Keratinocyte (primary cell): Measurements from ENCODE around the gene RNF144B. TPM values are rescaled to one million over a fixed set of nuclear protein-coding genes. Genes with fewer than 3 reads are reported as not detected.

Experiments used
- DNase-seq: peaks from one replicate; pipeline ENCODE4 v3.0.0-alpha.2; 2011; ENCODE audit warnings: low read depth, missing footprints, low spot score
- FAIRE-seq: peaks from 2 replicates; lab custom pipeline; 2011; peaks lifted over from hg19 to GRCh38; lab: Jason Lieb, UNC
- H2AFZ ChIP-seq: 2 replicates; pipeline ENCODE4 v1.6.0; 2012; ENCODE audit warnings: low read length, control low read depth, inconsistent platforms; ENCODE audit not compliant: control insufficient read depth
- H3K27ac ChIP-seq: 2 replicates; pipeline ENCODE4 v1.5.1; 2011; ENCODE audit warnings: low read length; ENCODE audit not compliant: control insufficient read depth, insufficient read depth
- H3K27me3 ChIP-seq: 3 replicates; pipeline ENCODE4 v1.6.0; 2011; ENCODE audit warnings: low read length; ENCODE audit not compliant: control insufficient read depth, insufficient read depth; ENCODE audit errors: extremely low read depth
- H3K36me3 ChIP-seq, 2 experiments: 2 replicates in 1 of 2; 3 replicates in 1 of 2; pipeline ENCODE4 v1.5.1; 2011; ENCODE audit warnings: low read length in 2 of 2, mild to moderate bottlenecking in 1 of 2; ENCODE audit not compliant: control insufficient read depth in 2 of 2, insufficient read depth in 2 of 2; ENCODE audit errors: extremely low read depth in 1 of 2
- H3K4me1 ChIP-seq: 3 replicates; pipeline ENCODE4 v1.5.1; 2011; ENCODE audit warnings: low read length; ENCODE audit not compliant: control insufficient read depth, insufficient read depth; ENCODE audit errors: extremely low read depth
- H3K4me2 ChIP-seq: 3 replicates; pipeline ENCODE4 v1.6.0; 2011; ENCODE audit warnings: low read depth, low read length; ENCODE audit not compliant: control insufficient read depth, insufficient read depth; ENCODE audit errors: extremely low read depth
- H3K4me3 ChIP-seq, 3 experiments: fragments of 200-600 bp in 1 of 3; sonication (generic) in 1 of 3; 2 replicates in 2 of 3; 3 replicates in 1 of 3; pipeline ENCODE4 v1.5.1; 2011 to 2016; ENCODE audit warnings: low read length in 3 of 3, mild to moderate bottlenecking in 3 of 3, control low read depth in 2 of 3, inconsistent platforms in 1 of 3, low read depth in 1 of 3, mixed read lengths in 1 of 3, mixed run types in 1 of 3, moderate library complexity in 1 of 3; ENCODE audit not compliant: control insufficient read depth in 2 of 3, insufficient read depth in 2 of 3; ENCODE audit errors: extremely low read depth in 1 of 3
- H3K79me2 ChIP-seq: 2 replicates; pipeline ENCODE4 v1.6.0; 2012; ENCODE audit warnings: low read length; ENCODE audit not compliant: control insufficient read depth, insufficient read depth
- H3K9ac ChIP-seq: 3 replicates; pipeline ENCODE4 v1.6.0; 2011; ENCODE audit warnings: low read length; ENCODE audit not compliant: control insufficient read depth, insufficient read depth; ENCODE audit errors: extremely low read depth
- H3K9me1 ChIP-seq: 3 replicates; pipeline ENCODE4 v1.6.0; 2011; ENCODE audit warnings: low read length; ENCODE audit not compliant: control insufficient read depth, insufficient read depth; ENCODE audit errors: extremely low read depth
- H3K9me3 ChIP-seq: 2 replicates; pipeline ENCODE4 v1.5.1; 2012; ENCODE audit warnings: low read depth, low read length; ENCODE audit not compliant: control insufficient read depth
- H4K20me1 ChIP-seq: 3 replicates; pipeline ENCODE4 v1.6.0; 2011; ENCODE audit warnings: low read length; ENCODE audit not compliant: control insufficient read depth, insufficient read depth; ENCODE audit errors: extremely low read depth
- EZH2 ChIP-seq: IDR thresholded peaks from one replicate; pipeline ENCODE4 v1.6.1; 2012; ENCODE audit warnings: inconsistent platforms, mild to moderate bottlenecking, low read length, moderate library complexity
- dilution Hi-C: fragments of 300-500 bp; cut with MboI; formaldehyde crosslinking; loops from one replicate; pipeline ENCODE4 v1.7.0; 2020; ENCODE audit warnings: low sequenced_read_pairs; ENCODE audit not compliant: extremely low pct_ligation_motif_present
- polyA plus RNA-seq, 5 experiments: library from polyadenylated mRNA; depleted of rRNA in 3 of 5; stranded (reverse) in 3 of 5; stranded (forward) in 1 of 5; unstranded in 1 of 5; fragments of >200 nt; gene quantifications; 1 replicate in 1 of 5; 2 replicates in 3 of 5; 3 replicates in 1 of 5; pipeline versions ENCODE4 v1.2.1 to v1.2.3, GENCODE V29; 2011 to 2012; ENCODE audit warnings: missing spikeins in 2 of 5, low read depth in 1 of 5, low replicate concordance in 1 of 5
- TF ChIP-seq, protein P1 (sequence below), 3 experiments: IDR thresholded peaks in 1 of 3; conservative IDR thresholded peaks in 1 of 3; optimal IDR thresholded peaks in 1 of 3; 2 replicates in 2 of 3; 3 replicates in 1 of 3; pipeline versions ENCODE3 to v1.5.1; 2011; ENCODE audit warnings: low read length in 3 of 3, mild to moderate bottlenecking in 3 of 3, moderate library complexity in 2 of 3, control low read depth in 1 of 3, inconsistent platforms in 1 of 3; ENCODE audit not compliant: insufficient read depth in 2 of 3; ENCODE audit errors: extremely low read depth in 1 of 3

RNF144B gene
- polyA plus RNA-seq, 1 donor (not counting 4 experiments of a cell fraction or from before 2014, with no cell fraction given), result 9.0 TPM

DNA sequence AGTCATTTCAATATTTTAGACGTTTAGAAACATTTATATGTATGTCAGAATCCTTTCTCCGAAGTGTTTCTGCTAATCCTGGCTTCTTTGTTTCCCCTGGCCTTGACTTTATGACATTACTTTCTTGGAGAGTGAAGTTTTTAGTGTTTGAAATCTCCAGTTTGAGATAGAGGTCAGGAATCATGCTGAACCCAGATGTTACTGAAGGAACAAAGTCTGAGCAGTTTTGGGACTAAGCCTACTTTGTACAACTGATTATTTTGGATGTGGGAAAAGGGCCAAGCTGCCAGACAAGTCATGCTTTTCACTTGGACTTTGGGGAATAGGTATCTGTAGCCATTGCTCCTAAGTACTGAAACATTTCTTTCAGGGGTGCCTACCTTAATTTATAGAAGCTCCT lies 2.3 kb downstream of the RNF144B start:
- no peaks in the 10 kb centered on the region for H3K9me1 ChIP-seq
- H3K9ac ChIP-seq, result peak overlapping the region; percentile 86
- peak overlapping the region; percentile 87 for H3K4me2 ChIP-seq
- no peaks in the 10 kb centered on the region for H4K20me1 ChIP-seq
- peak overlapping the region; percentile 74 to 96 (median 82) for H3K4me3 ChIP-seq
- H3K27me3 ChIP-seq, result no peaks in the 10 kb centered on the region
- H3K79me2 ChIP-seq, result peaks cover 45% of the 10 kb centered on the region
- H3K27ac ChIP-seq, result peak overlapping the region; percentile 94
- DNase-seq (no peak), FAIRE-seq (peak; percentile 73)
- no peaks in the 10 kb centered on the region for H3K9me3 ChIP-seq
- dilution Hi-C loops, result no loop called here
- H3K4me1 ChIP-seq, result peaks cover 30% of the 10 kb centered on the region
- no peak overlapping the region for H2AFZ ChIP-seq
- peaks cover 3 to 4% of the 10 kb centered on the region in 2 experiments for H3K36me3 ChIP-seq
- TF ChIP-seq, protein P1, sequence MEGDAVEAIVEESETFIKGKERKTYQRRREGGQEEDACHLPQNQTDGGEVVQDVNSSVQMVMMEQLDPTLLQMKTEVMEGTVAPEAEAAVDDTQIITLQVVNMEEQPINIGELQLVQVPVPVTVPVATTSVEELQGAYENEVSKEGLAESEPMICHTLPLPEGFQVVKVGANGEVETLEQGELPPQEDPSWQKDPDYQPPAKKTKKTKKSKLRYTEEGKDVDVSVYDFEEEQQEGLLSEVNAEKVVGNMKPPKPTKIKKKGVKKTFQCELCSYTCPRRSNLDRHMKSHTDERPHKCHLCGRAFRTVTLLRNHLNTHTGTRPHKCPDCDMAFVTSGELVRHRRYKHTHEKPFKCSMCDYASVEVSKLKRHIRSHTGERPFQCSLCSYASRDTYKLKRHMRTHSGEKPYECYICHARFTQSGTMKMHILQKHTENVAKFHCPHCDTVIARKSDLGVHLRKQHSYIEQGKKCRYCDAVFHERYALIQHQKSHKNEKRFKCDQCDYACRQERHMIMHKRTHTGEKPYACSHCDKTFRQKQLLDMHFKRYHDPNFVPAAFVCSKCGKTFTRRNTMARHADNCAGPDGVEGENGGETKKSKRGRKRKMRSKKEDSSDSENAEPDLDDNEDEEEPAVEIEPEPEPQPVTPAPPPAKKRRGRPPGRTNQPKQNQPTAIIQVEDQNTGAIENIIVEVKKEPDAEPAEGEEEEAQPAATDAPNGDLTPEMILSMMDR (optimal IDR thresholded peaks at IDR 0.05 in 1 of 3, IDR thresholded peaks at IDR 0.05 in 1 of 3, conservative IDR thresholded peaks at IDR 0.05 in 1 of 3; ENCODE audit: extremely low read depth in 1 of 3, insufficient read depth in 2 of 3, low read length in 3 of 3), result no peak
- no peak for TF ChIP-seq EZH2

DNA sequence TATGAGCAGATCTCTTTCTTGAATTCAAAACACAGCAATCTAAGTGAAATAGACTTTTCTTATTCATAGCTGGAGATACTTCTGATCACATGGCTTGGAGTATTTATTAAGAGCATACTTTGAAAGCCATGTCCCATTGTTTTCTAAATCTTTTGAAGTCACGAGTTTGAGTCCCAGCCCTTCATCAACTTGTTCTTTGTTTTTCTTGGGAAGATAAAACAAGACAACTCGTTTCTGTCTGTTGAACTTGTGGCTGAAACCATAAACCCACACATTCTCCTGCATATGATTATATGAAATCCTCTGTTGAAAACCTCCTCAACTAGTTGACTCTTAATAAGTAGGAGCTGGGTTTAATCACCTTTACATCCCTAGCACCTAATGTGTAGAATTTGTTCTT lies 3.3 kb downstream of the RNF144B start:
- Histone ChIP-seq H3K9ac (no peak overlapping the region), H3K4me3 (peak overlapping the region in 2 of 3 experiments; percentile 2 to 96), H3K36me3 (peaks cover 3 to 4% of the 10 kb centered on the region in 2 experiments), H2AFZ (no peak overlapping the region), H3K4me2 (peak overlapping the region; percentile 87), H3K9me1 (no peaks in the 10 kb centered on the region), H3K79me2 (peaks cover 55% of the 10 kb centered on the region), H3K9me3 (no peaks in the 10 kb centered on the region), H3K27ac (peak overlapping the region; percentile 8), H4K20me1 (no peaks in the 10 kb centered on the region), H3K4me1 (peaks cover 36% of the 10 kb centered on the region), H3K27me3 (no peaks in the 10 kb centered on the region)
- dilution Hi-C loops, result no loop called here
- no peak for DNase-seq
- FAIRE-seq, result no peak
- no peak for TF ChIP-seq EZH2
- TF ChIP-seq, protein P1 (optimal IDR thresholded peaks at IDR 0.05 in 1 of 3, IDR thresholded peaks at IDR 0.05 in 1 of 3, conservative IDR thresholded peaks at IDR 0.05 in 1 of 3; ENCODE audit: extremely low read depth in 1 of 3, insufficient read depth in 2 of 3, low read length in 3 of 3), result no peak
